GM19193 (cell line): ENCODE results near the gene SERPINE3.

Source experiments
- POLR2A ChIP-seq: IDR thresholded peaks from 4 replicates; pipeline ENCODE4 v1.6.1; 2011; ENCODE audit not compliant: insufficient read depth, insufficient read length; ENCODE audit errors: extremely low read depth

The SERPINE3 gene

GRCh38 chr13:51364404-51365008 is 25.0 kb downstream of the SERPINE3 start:
- no peak for TF ChIP-seq POLR2A

GRCh38 chr13:51370116-51370515 is 30.6 kb downstream of the SERPINE3 start:
- no peak for TF ChIP-seq POLR2A

GRCh38 chr13:51370811-51371210 is 31.3 kb downstream of the SERPINE3 start:
- TF ChIP-seq POLR2A: no peak

GRCh38 chr13:51371768-51372399 is 32.4 kb downstream of the SERPINE3 start:
- TF ChIP-seq POLR2A: no peak

- no peak for TF ChIP-seq POLR2A
Measured at GRCh38 chr13:51373451-51373850, 34.0 kb downstream of the SERPINE3 start.

- TF ChIP-seq POLR2A: no peak
Measured at GRCh38 chr13:51380269-51380668, 40.8 kb downstream of the SERPINE3 start.

- no peak for TF ChIP-seq POLR2A
Measured at GRCh38 chr13:51385114-51385513, 45.6 kb downstream of the SERPINE3 start.

GRCh38 chr13:51394724-51395123 is 55.2 kb downstream of the SERPINE3 start:
- TF ChIP-seq POLR2A: no peak

GRCh38 chr13:51396352-51396751 is 56.9 kb downstream of the SERPINE3 start:
- TF ChIP-seq POLR2A: no peak

- no peak for TF ChIP-seq POLR2A
Measured at GRCh38 chr13:51397262-51397941, 57.9 kb downstream of the SERPINE3 start.

GRCh38 chr13:51405176-51405575 is 65.7 kb downstream of the SERPINE3 start:
- no peak for TF ChIP-seq POLR2A

GRCh38 chr13:51412431-51412830 is 72.9 kb downstream of the SERPINE3 start:
- no peak for TF ChIP-seq POLR2A
